ENCODE measurements around the gene GRM4.

- TF ChIP-seq CTCF (IDR thresholded peaks at IDR 0.05) (no peak), POLR2A (IDR thresholded peaks at IDR 0.05) (no peak)
Observed at GRCh38 chr6:34020278-34020677, 125.6 kb downstream of the GRM4 start.
